HUES64 (cell line): ENCODE results near the gene HNRNPF.
"Not testable (repeated sequence)": the region's sequence is repeated elsewhere in the genome, so short reads cannot be mapped to it uniquely, and the experiment has no call there.

Source experiments
- H3K27ac ChIP-seq: 2 replicates; pipeline ENCODE4 v1.7.0; 2013; ENCODE audit warnings: low read depth, low read length, inconsistent platforms
- H3K27me3 ChIP-seq: 2 replicates; pipeline ENCODE4 v1.6.1; 2013; ENCODE audit warnings: mild to moderate bottlenecking, low read length; ENCODE audit not compliant: insufficient read depth
- H3K36me3 ChIP-seq: 2 replicates; pipeline ENCODE4 v1.6.1; 2013; ENCODE audit warnings: mild to moderate bottlenecking, low read length; ENCODE audit not compliant: insufficient read depth
- H3K4me1 ChIP-seq: 2 replicates; pipeline ENCODE4 v1.6.1; 2013; ENCODE audit warnings: mild to moderate bottlenecking, low read length, moderate library complexity; ENCODE audit not compliant: insufficient read depth
- H3K4me3 ChIP-seq: 2 replicates; pipeline ENCODE4 v1.5.1; 2013; ENCODE audit warnings: mild to moderate bottlenecking, low read length, moderate library complexity
- H3K9ac ChIP-seq: 2 replicates; pipeline ENCODE4 v1.6.1; 2013; ENCODE audit warnings: mild to moderate bottlenecking, low read depth, low read length
- H3K9me3 ChIP-seq: 2 replicates; pipeline ENCODE4 v1.6.1; 2013; ENCODE audit warnings: low read depth, low read length; ENCODE audit not compliant: insufficient read depth
- WGBS: fragments of 150-250, 120-280 bp; methylation state at CpG from one replicate; pipeline ENCODE4 v1.1.7; 2013; ENCODE audit warnings: missing lambda C conversion rate; 5-methylcytosine and 5-hydroxymethylcytosine counted together

HNRNPF gene

DNA sequence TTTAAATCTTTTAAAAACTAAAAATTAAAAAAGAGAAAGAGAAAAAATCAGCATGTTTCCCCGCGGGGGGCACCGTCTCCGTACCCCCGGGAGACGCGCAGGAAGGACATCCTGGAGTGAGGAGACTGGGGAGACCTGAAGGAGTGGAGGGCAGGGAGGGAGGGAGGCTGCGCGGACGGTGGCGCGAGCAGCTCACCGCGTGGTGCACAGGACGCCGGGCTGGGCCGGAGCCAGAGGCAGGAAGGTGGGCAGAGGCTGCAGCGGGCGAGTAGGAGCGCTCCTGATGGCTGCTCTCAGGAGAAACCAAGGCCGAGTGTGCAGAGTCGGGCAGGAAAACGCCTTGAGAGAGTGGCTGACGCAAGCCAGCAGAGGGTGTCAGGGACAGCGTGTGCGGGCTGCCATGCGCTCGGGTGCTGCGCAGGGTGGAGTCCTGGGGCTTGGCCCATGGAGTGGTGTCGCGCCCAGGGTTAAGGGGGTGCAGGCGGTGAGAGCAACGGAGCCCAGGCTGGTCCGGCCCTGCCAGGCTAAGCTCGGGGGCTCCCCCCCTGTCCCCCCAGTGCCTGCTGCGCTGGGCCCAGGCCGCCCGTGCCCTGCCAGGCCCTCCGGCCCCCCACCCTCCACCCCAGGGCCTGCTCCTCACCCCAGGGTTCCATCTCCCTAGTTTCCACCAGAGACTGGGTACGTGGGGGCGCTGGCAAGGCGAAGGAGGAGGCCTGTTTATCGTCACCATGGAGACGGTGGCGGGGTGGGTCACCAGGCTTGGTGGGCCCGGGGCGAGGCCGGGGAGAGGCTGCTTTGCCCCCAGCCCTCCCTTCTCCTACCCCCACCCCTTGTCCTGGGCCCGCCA is 66.5 kb downstream of the HNRNPF start:
- Histone ChIP-seq H3K27ac (no peak overlapping the region), H3K4me3 (no peak overlapping the region), H3K4me1 (peaks cover 7% of the 10 kb centered on the region), H3K9ac (no peak overlapping the region), H3K9me3 (no peaks in the 10 kb centered on the region), H3K27me3 (peaks cover 10% of the 10 kb centered on the region), H3K36me3 (no peaks in the 10 kb centered on the region)
- 94% methylated on average over 49 of the region's 49 CpGs for WGBS

DNA sequence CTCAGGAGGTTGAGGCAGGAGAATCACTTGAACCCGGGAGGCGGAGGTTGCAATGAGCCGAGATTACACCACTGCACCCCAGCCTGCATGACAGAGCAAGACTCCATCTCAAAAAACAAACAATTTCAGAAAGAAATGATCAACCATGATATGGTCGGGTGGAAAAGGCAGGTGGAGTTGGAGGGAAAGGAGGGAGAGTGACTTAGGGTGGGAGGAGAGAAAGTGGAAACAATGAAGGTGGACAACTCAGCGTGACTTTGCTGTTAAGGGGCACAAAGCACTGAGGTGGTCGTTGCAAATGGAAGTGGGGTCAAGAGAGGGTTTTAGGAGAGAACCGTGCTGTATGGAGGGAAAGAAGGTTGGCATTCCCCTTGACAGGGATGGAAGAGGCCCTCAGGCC is 67.5 kb downstream of the HNRNPF start:
- H3K9ac ChIP-seq, result no peak overlapping the region
- peaks cover 10% of the 10 kb centered on the region for H3K27me3 ChIP-seq
- peaks cover 14% of the 10 kb centered on the region for H3K4me1 ChIP-seq
- H3K36me3 ChIP-seq, result no peaks in the 10 kb centered on the region
- no peak overlapping the region for H3K4me3 ChIP-seq
- WGBS, result 88% methylated on average over 7 of the region's 7 CpGs
- H3K27ac ChIP-seq, result no peak overlapping the region
- no peaks in the 10 kb centered on the region for H3K9me3 ChIP-seq

- Histone ChIP-seq H3K9ac (no peak overlapping the region), H3K4me3 (no peak overlapping the region), H3K9me3 (no peaks in the 10 kb centered on the region), H3K4me1 (peaks cover 14% of the 10 kb centered on the region), H3K27ac (no peak overlapping the region), H3K36me3 (no peaks in the 10 kb centered on the region), H3K27me3 (peaks cover 10% of the 10 kb centered on the region)
- WGBS, result 89% methylated on average over 9 of the region's 9 CpGs
These were observed 68.4 kb downstream of the HNRNPF start for GRCh38 chr10:43340619-43341018.

DNA sequence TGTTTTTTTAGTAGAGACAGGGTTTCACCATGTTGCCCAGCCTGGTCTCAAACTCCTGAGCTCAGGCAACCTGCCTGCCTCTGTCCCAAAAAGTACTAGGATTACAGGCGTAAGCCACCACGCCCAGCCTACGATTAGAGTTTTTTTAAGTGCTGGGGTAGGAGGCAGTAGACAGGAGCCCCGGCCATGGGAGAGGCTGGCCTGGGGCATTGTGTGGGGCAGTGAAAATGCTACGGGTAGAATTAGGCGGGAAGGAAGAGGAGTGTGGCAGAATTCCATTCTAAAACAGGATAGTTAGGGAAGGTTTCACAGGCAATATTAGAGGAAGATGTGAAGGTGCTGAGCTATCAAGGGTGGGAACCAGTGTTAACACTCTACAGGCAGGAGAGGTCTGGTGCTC is 68.9 kb downstream of the HNRNPF start:
- no peaks in the 10 kb centered on the region for H3K36me3 ChIP-seq
- H3K27me3 ChIP-seq, result peaks cover 10% of the 10 kb centered on the region
- no peak overlapping the region for H3K4me3 ChIP-seq
- no peak overlapping the region for H3K9ac ChIP-seq
- H3K4me1 ChIP-seq, result peaks cover 14% of the 10 kb centered on the region
- WGBS, result 90% methylated on average over 6 of the region's 6 CpGs
- no peak overlapping the region for H3K27ac ChIP-seq
- no peaks in the 10 kb centered on the region for H3K9me3 ChIP-seq

DNA sequence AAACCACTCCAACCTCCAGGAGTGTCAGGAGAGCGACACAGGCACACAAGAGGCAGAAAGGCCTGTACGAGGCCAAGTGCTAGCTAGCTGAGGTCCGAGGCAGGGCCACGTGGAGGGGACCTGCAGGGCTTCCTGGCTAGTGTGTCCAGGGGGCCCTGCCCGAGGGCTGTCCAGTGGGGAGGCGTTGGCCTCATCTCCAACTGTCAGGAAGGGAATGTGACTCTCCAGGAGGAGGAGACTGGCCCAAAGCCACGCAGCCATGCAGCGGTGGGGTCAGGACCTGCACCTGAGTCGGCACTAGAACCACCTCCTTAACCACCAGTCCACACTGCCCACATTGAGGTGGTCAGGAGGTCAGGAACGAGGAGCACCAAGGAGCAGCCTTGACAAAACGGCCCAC is 69.8 kb downstream of the HNRNPF start:
- Histone ChIP-seq H3K9me3 (no peaks in the 10 kb centered on the region), H3K9ac (no peak overlapping the region), H3K4me1 (peaks cover 14% of the 10 kb centered on the region), H3K4me3 (no peak overlapping the region), H3K36me3 (no peaks in the 10 kb centered on the region), H3K27ac (no peak overlapping the region), H3K27me3 (peaks cover 10% of the 10 kb centered on the region)
- 94% methylated on average over 11 of the region's 11 CpGs for WGBS

GRCh38 chr10:43338117-43338516 is 70.9 kb downstream of the HNRNPF start:
- 77% methylated on average over 12 of the region's 12 CpGs for WGBS
- Histone ChIP-seq H3K27me3 (peaks cover 10% of the 10 kb centered on the region), H3K4me1 (peaks cover 14% of the 10 kb centered on the region), H3K4me3 (no peak overlapping the region), H3K9ac (no peak overlapping the region; the same call in 1 of the 2 replicates), H3K27ac (peak overlapping the region; percentile 91), H3K9me3 (no peaks in the 10 kb centered on the region), H3K36me3 (no peaks in the 10 kb centered on the region)

- WGBS, result 9% methylated on average over 8 of the region's 9 CpGs
- H3K9ac ChIP-seq, H3K27ac ChIP-seq, H3K27me3 ChIP-seq, H3K9me3 ChIP-seq, H3K36me3 ChIP-seq, H3K4me3 ChIP-seq: not testable (repeated sequence)
- H3K4me1 ChIP-seq, result peaks cover 14% of the 10 kb centered on the region
These were observed 71.5 kb downstream of the HNRNPF start for GRCh38 chr10:43337536-43337935.

- WGBS, result 74% methylated on average over 9 of the region's 9 CpGs
- peaks cover 14% of the 10 kb centered on the region for H3K4me1 ChIP-seq
These were observed 72.2 kb downstream of the HNRNPF start for GRCh38 chr10:43336641-43337318.

DNA sequence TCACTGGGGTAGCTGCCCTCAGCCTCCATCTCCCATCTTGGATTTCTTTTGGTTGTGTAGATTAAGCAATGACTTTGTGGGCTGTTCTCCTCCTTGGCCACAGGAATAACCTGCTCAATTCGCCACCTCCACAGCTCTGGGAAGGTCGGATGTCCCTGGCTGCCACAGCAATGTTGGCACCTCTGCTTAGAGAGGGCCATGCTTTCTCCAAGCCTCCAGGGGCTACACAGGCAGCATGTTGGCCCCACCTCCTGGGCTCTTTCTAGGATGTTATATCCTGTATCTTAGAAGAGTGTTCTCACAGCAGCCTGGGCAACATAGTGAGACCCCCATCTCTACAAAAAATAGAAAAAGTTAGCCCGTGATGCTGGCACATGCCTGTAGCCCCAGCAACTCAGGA is 72.9 kb downstream of the HNRNPF start:
- peaks cover 10% of the 10 kb centered on the region for H3K27me3 ChIP-seq
- peaks cover 14% of the 10 kb centered on the region for H3K4me1 ChIP-seq
- no peak overlapping the region for H3K9ac ChIP-seq
- no peaks in the 10 kb centered on the region for H3K9me3 ChIP-seq
- no peaks in the 10 kb centered on the region for H3K36me3 ChIP-seq
- no peak overlapping the region for H3K27ac ChIP-seq
- 99% methylated on average over 3 of the region's 3 CpGs for WGBS
- H3K4me3 ChIP-seq, result no peak overlapping the region

More at GRCh38 chr10:43336641-43337318, 72.2 kb downstream of the HNRNPF start:
- H3K27me3 ChIP-seq, result peaks cover 10% of the 10 kb centered on the region
- H3K4me3 ChIP-seq, result no peak overlapping the region
- peak overlapping the region; percentile 78; the same call in 1 of the 2 replicates for H3K27ac ChIP-seq
- H3K36me3 ChIP-seq, result no peaks in the 10 kb centered on the region
- no peaks in the 10 kb centered on the region for H3K9me3 ChIP-seq
- H3K9ac ChIP-seq, result peak overlapping the region; percentile 29
